Measurements from ENCODE around the gene PMPCA.

PMPCA gene

DNA sequence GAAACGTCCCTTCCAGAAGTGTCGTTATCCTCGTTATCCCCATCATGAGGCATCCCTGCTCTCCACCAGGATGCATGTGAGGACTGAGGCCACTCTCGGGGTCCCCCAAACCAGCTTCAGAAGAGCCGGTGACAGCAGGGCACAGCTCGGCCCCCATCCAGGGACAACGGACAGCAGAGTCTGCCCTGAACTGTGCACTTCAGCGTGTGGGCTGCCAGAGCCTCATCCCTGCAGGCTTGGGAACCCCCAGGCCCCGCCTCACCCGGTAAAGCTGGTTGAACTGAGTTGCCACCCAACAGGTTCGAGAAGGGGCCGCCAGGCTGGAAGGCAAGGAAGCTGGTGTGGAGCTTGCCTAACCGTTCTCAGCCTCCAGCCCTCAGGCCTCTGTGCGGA is 36.3 kb upstream of the PMPCA start:
- no peak for DNase-seq

- DNase-seq, result no peak
Observed at GRCh38 chr9:136375096-136375495, 35.4 kb upstream of the PMPCA start.

- DNase-seq, result no peak
Observed at GRCh38 chr9:136376457-136376856, 34.0 kb upstream of the PMPCA start.

DNA sequence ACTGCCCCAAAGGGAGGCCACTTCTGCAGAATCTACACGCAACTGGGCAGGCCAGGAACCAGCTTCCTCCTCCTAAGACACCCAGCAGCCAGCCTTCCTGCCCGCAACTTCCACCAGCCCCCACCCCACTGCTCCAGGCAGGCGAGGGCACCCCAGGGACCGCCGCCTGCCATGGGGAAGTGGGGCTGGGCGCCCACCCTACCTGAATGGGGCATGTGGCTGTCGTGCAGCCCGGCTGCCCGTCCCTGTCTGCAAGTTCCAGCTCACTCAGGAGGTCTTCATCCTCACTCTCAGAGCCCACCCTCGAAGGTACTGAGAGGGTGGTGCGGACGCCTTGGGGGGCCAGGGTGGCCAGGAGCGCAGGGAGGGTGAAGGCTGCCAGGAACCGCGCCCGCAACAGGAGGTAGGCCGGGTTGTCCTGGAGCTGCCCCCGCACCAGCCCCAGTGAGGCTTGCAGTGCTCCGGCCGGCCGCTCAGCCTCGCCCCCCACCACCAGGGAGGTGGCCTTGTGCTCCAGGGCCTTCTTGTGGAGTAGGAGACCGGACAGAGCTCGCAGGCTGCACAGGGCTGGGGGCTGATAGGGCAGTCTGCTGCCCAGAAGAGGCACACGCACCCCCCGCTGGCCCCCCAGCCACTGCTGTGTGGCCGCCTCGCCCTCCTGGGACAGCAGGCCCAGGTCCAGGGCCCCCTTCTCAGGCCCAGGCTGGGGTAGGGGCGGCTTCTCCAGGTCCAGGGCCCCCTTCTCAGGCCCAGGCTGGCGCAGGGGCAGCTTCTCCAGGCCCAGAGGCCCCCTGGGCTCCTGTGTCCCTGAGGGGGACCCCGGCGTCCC is 32.9 kb upstream of the PMPCA start:
- DNase-seq, result no peak

- DNase-seq, result no peak
Observed at GRCh38 chr9:136378170-136379002, 32.1 kb upstream of the PMPCA start.

DNA sequence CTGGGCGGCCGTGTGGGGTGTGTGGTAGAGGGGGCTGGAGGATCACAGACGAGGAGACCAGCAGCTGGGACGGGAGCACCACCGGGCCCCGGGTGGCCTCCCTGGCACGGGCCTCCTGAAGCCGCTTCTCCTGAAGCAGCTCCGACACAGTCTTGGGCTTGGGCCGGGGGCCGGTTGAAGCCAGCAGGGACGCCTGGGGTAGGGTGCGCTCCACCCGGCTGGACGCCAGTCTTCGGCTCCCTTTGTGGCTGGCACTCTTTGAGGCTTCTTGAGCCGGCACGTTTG is 31.5 kb upstream of the PMPCA start:
- DNase-seq, result no peak

GRCh38 chr9:136379401-136379800 is 31.1 kb upstream of the PMPCA start:
- DNase-seq, result no peak

DNA sequence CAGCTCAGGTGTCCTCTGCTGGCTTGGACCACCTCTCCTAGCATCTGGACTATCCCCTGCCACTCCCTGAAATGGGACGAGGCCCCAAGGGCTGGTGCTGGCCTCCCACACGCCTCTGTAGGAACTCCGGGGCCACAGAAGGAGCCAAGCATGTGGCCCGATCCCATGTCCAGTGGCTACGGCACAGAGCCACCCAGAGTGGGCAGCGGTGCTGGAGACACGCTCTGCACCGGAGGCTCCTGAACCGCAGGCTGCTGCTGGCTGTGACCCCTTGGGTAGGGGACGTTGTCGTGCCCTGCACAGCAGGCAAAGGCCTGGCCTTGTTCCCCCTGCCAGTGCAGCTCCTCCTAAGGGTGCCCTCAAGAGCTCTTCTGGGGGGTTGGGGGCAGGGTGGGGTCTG is 30.6 kb upstream of the PMPCA start:
- no peak for DNase-seq

- no peak for DNase-seq
Observed at GRCh38 chr9:136380381-136380780, 30.1 kb upstream of the PMPCA start.

DNA sequence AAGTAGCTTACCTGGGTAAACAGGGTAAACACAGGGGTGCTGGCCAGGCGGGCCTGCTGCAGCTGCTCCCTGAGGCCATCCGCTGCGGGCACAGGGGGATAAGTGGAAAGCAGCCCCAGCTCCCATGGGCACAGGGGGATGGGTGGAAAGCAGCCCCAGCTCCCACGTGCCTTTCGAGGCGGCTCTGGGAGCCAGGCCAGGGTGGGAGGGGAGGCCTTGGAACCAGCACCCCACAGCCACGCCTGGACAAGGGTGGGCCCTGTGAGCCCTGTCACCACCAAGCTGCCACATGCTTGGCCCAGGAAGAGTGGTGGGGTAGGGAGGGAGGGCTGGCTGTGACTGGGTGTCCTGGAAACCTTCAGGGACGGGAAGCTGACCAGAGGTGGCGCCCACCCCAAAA is 29.1 kb upstream of the PMPCA start:
- DNase-seq, result no peak

DNA sequence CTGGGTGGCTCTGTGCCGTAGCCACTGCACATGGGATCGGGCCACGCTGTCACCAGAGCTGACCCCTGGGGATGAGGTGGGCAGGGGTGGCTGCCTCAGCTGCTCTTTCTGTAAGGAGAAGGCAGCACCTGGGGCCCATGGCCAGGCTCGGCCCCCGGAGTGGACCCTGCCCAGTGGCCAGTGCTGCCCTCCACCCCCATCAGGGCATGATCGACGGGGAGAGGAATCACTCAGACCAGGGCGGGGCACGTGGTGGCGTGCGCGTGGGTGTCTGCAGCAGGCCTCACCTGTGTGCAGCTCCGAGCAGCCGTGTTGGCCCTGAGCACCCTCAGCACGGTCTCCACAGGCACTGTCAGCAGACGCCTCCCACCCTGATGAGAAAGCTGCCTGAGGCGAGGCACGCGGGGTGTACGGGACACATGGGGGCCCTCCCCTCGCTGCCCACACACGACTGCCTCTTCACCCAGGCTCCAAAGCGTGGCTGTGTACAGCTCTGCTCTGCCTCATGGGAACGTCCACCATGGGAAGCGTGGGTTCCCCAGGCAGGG is 28.4 kb upstream of the PMPCA start:
- no peak for DNase-seq

GRCh38 chr9:136383436-136383835 is 27.0 kb upstream of the PMPCA start:
- DNase-seq, result no peak

DNA sequence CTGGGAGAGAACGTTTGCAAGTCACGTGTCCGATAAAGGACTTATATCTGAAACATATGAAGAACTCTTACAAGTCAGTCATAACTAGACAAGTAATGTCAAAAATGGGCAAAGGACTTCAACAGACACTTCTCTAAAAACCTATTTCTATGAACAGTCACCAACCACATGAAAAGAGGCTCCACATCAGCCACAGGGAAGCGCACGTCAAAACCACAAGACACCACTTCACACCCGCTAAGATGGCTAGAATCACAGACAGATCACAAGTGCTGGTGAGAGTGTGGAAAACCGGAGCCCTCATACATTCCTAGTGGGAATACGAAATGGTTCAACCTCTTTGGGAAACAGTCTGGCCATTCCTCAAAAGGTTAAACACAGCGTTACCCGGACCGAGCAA is 25.4 kb upstream of the PMPCA start:
- DNase-seq, result no peak

DNA sequence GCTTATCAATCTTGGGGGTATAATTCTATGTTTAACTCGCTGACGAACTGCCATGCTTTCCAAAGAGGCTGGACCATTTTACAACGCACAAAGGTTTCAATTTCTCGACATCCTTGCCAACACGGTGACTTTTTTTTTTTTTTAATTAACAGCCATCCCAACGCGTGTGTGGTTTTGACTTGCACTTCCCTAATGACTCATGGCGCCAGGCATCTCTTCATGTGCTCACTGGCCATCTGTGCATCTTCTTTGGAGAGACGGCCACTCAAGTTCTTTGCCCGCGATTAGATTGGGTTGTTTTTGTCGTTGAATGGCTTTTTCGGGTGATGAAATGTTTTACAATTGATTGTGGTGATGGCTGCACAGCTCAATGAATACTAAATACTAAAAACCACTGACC is 24.4 kb upstream of the PMPCA start:
- DNase-seq, result no peak

DNA sequence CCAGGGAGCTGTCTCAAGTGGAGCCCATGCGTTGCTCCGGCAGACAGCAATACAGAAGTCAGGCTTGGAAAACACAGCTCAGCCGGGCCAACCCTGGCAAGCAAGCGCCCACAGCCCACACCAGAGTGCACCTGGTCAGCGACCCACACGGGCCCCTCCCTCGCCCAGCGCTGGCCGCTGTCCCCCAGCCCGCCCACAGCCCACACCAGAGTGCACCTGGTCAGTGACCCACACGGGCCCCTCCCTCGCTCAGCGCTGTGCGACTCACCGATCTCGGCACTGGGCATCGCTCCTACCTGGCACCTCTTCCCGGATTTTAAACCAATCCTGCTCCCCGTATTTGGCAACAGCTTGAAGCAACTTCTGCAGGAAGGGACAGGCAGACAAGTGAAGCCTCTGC is 23.2 kb upstream of the PMPCA start:
- no peak for DNase-seq

DNA sequence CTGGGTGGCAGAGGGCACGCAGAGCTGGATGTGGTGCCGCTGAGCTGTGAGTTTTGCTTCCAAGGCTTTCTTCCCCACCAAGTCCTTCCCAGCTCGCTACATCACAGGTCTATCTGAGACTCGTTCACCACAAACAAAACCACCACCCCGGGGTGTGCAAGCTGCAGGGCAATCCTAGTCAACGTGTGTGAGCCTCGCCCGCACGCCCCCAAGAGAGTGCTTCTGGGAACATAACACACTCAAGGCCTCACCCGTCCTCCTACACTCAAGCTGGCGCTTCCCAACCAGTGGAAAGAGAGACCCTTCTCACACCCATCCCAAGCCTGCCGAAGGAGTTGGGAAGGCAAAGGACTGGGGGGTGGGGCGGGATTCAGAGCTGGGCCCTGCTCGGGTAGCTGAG is 21.1 kb upstream of the PMPCA start:
- no peak for DNase-seq

- no peak for DNase-seq
Observed at GRCh38 chr9:136391737-136392537, 18.5 kb upstream of the PMPCA start.

DNA sequence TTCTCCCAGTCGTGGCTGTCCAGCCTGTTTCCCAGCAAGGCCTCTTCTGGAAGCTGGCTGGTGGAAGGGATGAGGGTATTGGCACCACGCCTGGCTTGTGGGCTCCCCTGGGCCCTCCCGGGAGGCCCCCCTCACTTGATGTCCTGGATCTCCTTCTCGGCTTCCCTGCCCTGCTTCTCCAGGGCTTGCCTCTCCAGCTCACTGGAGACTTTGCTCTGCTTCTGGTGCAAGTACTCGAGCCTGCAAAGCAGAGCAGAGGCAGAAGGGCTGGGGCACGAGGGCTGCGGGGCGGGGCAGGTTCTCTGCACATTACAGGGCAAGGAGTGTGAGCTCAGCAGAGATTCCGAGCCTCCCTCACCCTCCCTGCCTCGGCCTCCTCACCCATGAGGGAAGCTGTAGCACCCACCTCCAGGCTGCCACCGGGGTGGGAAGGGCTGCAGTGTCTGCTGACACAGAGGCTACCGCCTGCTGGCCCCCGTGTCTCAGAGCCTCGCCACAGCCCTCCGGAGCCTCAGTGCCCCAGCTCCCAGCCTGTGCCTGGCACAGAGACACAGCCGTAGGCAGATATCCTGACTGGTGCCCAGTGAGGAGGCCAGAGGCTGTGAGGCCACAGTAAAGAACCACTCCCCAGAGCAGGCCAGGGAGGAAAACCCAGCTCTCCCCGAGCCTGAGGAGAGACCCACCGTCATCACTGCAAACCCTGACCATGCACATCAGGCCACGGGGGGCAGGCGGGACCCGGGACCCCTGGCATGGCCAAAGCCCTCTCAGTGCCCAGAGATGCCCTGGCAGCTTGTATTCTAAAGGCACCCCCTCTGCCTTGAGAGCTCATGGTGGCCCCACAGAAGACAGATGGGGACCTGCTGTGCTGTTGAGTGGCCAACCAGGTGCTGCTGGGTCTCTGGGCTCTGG is 17.7 kb upstream of the PMPCA start:
- DNase-seq, result no peak

DNA sequence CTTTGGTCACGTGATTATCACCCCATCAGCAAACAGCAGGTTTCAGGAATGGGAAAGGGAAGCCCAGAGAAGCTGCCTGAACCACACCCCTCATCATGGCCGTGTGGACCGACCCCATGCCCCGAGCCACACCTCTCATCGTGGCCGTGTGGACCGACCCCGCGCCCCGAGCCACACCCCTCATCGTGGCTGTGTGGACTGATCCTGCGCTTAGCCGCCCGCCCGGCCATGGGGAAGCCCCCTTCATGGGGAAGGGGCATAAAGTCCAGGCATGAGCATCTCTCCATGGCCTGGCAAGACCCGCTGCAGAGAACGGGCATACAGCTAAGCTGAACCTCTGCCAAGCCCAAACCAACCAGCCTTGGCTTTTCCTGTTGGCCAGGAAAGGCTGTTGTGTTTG is 16.9 kb upstream of the PMPCA start:
- DNase-seq, result no peak

- no peak for DNase-seq
Observed at GRCh38 chr9:136394312-136395019, 16.0 kb upstream of the PMPCA start.

DNA sequence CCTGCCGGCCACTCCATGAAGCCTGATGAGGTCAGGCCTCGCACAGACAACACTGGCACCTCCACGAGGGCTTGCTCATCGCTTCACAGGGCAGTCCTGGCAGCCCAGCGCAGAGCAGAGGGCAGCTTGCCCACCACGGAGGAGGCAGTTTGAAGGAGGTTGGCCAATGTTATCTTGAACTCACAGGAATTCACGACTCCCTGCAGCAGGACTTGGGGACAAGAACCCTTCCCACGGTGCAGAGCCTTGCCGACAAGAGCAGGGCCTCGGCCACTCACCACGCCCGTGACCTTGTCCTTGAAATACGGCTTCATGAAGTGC is 15.5 kb upstream of the PMPCA start:
- DNase-seq, result no peak
